OCI-LY1 (cell line): ENCODE results near the gene DIAPH1.

Source experiments
- CTCF ChIP-seq: fragments of 200-600 bp; sonication (generic), shearing (Covaris generic); IDR thresholded peaks from 2 replicates; pipeline ENCODE4 v1.5.1; 2017; ENCODE audit warnings: mild to moderate bottlenecking, antibody characterized with exemption, low read length, moderate library complexity, mixed read lengths
- EZH2 ChIP-seq: fragments of 200-600 bp; sonication (generic), shearing (Covaris generic); IDR thresholded peaks from 2 replicates; pipeline ENCODE4 v1.8.0; 2017; ENCODE audit warnings: borderline replicate concordance, mixed run types, mild to moderate bottlenecking, antibody characterized with exemption, low read length, moderate library complexity, mixed read lengths

- TF ChIP-seq CTCF (no peak), EZH2 (no peak)
Measured at GRCh38 chr5:141483902-141484301, 134.9 kb downstream of the DIAPH1 start.
